ENCODE data around the gene SOHLH2. TPM values are rescaled to one million over a fixed set of nuclear protein-coding genes. Genes with fewer than 3 reads are reported as not detected.

SOHLH2 gene
- polyA plus RNA-seq, 1 of the 3 experiments (the other 2 are of a cell fraction), result 0.85 TPM

DNA sequence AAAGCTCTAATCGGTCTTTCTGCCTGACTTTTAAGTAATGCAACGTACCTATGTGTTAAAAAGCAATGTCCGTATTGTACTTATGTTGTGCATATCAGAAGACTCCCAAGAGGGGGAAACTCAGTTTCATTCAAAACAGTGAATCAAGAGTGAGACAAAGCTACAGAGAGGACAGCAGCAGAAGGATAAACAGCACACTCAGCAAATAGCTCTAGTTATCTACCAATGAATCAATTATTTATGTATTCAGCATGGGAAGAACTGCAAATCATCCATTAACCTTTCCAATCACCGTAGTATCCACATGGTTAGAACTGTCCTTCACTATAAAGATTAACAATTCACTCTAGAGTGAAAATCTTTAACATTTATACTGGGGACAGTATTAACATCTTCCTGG lies 36.7 kb upstream of the SOHLH2 start:
- Histone ChIP-seq H3K9me2 (no peaks in the 10 kb centered on the region), H3K4me1 (ENCODE audit: control insufficient read depth in 1 of 2, insufficient read depth in 2 of 2, low read depth in 1 of 2, low read length in 1 of 2) (no peaks in the 10 kb centered on the region), H3K27me3 (ENCODE audit: insufficient read depth) (no peaks in the 10 kb centered on the region), H3K27ac (ENCODE audit: low read depth in 2 of 2, low read length in 1 of 2) (no peak overlapping the region), H3F3A (replicated peaks; ENCODE audit: insufficient read depth) (no peaks in the 10 kb centered on the region), H3K79me2 (ENCODE audit: insufficient read depth) (no peaks in the 10 kb centered on the region), H3K4me2 (no peak overlapping the region), H3K4me3 (ENCODE audit: low read depth in 2 of 2, low read length in 1 of 2) (no peak overlapping the region), H3K9me3 (no peaks in the 10 kb centered on the region), H4K20me1 (ENCODE audit: insufficient read depth) (no peaks in the 10 kb centered on the region), H2AFZ (ENCODE audit: low read depth) (no peak overlapping the region), H3K36me3 (replicated peaks in 1 of 2; ENCODE audit: control insufficient read depth in 1 of 2, insufficient read depth in 2 of 2, low read length in 1 of 2) (no peaks in the 10 kb centered on the region), H3K9ac (no peak overlapping the region)
- DNase-seq, result no peak
- WGBS (ENCODE audit: low lambda C conversion rate), result 81% methylated on average over 4 of the region's 4 CpGs
- ChIA-PET POLR2A (no interaction called here), CTCF (interaction anchor here (1.0 to 4.4 kb wide), 6 partner anchors 15 to 272 kb away, joined by 3 to 16 read pairs (median 6); no protein-coding TSS in a partner anchor)
- no peak for TF ChIP-seq SMC3 (IDR thresholded peaks at IDR 0.05; ENCODE audit: low read depth, low read length)
- TF ChIP-seq SIN3A (IDR thresholded peaks at IDR 0.05; ENCODE audit: borderline replicate concordance, low read depth, low read length), result no peak
- TF ChIP-seq TCF12 (IDR thresholded peaks at IDR 0.05), result no peak

DNA sequence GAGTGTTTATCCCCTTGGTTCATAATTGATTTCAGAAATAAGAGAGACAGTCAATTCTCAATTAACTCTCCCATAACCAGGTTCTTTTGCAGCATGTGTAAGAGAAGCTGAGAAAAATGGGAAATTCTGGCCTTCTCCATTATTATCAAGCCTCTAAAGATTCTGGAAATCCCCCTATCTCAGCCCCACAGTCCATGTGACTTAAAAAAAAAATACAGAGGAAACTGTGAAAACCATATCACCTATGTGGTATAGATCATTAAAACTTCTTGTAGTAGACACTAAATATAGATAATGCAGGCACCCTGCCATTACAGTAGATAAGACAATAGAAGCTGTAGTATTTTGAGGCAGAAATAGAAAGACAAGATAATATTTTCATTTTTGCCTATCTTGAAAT lies 34.3 kb upstream of the SOHLH2 start:
- no peaks in the 10 kb centered on the region for H4K20me1 ChIP-seq (ENCODE audit: insufficient read depth)
- no peak overlapping the region for H3K4me3 ChIP-seq (ENCODE audit: low read depth in 2 of 2, low read length in 1 of 2)
- no peak overlapping the region for H3K4me2 ChIP-seq
- no peaks in the 10 kb centered on the region for H3F3A ChIP-seq (replicated peaks; ENCODE audit: insufficient read depth)
- H3K4me1 ChIP-seq (ENCODE audit: control insufficient read depth in 1 of 2, insufficient read depth in 2 of 2, low read depth in 1 of 2, low read length in 1 of 2), result no peaks in the 10 kb centered on the region
- H3K9me2 ChIP-seq, result no peaks in the 10 kb centered on the region
- ChIA-PET POLR2A (no interaction called here), CTCF (interaction anchor here (2.6 kb wide), 1 partner anchor 34 kb away, joined by 6 read pairs; no protein-coding TSS in a partner anchor)
- no peaks in the 10 kb centered on the region for H3K79me2 ChIP-seq (ENCODE audit: insufficient read depth)
- no peaks in the 10 kb centered on the region for H3K36me3 ChIP-seq (replicated peaks in 1 of 2; ENCODE audit: control insufficient read depth in 1 of 2, insufficient read depth in 2 of 2, low read length in 1 of 2)
- no peaks in the 10 kb centered on the region for H3K27me3 ChIP-seq (ENCODE audit: insufficient read depth)
- H3K27ac ChIP-seq (ENCODE audit: low read depth in 2 of 2, low read length in 1 of 2), result no peak overlapping the region
- no peak overlapping the region for H3K9ac ChIP-seq
- no peak overlapping the region for H2AFZ ChIP-seq (ENCODE audit: low read depth)
- DNase-seq, result no peak
- no peaks in the 10 kb centered on the region for H3K9me3 ChIP-seq
- TF ChIP-seq, protein P1, sequence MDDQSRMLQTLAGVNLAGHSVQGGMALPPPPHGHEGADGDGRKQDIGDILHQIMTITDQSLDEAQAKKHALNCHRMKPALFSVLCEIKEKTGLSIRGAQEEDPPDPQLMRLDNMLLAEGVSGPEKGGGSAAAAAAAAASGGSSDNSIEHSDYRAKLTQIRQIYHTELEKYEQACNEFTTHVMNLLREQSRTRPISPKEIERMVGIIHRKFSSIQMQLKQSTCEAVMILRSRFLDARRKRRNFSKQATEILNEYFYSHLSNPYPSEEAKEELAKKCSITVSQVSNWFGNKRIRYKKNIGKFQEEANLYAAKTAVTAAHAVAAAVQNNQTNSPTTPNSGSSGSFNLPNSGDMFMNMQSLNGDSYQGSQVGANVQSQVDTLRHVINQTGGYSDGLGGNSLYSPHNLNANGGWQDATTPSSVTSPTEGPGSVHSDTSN (IDR thresholded peaks at IDR 0.05), result no peak
- TF ChIP-seq FOXM1 (IDR thresholded peaks at IDR 0.05; ENCODE audit: low read depth) (no peak), RCOR1 (IDR thresholded peaks at IDR 0.05; ENCODE audit: low read length) (no peak), TEAD4 (IDR thresholded peaks at IDR 0.05; ENCODE audit: borderline replicate concordance, insufficient read depth) (no peak), SMC3 (IDR thresholded peaks at IDR 0.05; ENCODE audit: low read depth, low read length) (no peak), FOXJ3 (CRISPR knock-in tag; IDR thresholded peaks at IDR 0.05) (no peak), MEF2A (IDR thresholded peaks at IDR 0.05; ENCODE audit: borderline replicate concordance, low read depth) (no peak), JUND (IDR thresholded peaks at IDR 0.05) (no peak), CHD2 (IDR thresholded peaks at IDR 0.05; ENCODE audit: low read length, partially characterized antibody) (no peak)
- TF ChIP-seq, protein P2, sequence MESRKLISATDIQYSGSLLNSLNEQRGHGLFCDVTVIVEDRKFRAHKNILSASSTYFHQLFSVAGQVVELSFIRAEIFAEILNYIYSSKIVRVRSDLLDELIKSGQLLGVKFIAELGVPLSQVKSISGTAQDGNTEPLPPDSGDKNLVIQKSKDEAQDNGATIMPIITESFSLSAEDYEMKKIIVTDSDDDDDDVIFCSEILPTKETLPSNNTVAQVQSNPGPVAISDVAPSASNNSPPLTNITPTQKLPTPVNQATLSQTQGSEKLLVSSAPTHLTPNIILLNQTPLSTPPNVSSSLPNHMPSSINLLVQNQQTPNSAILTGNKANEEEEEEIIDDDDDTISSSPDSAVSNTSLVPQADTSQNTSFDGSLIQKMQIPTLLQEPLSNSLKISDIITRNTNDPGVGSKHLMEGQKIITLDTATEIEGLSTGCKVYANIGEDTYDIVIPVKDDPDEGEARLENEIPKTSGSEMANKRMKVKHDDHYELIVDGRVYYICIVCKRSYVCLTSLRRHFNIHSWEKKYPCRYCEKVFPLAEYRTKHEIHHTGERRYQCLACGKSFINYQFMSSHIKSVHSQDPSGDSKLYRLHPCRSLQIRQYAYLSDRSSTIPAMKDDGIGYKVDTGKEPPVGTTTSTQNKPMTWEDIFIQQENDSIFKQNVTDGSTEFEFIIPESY (IDR thresholded peaks at IDR 0.05; ENCODE audit: borderline replicate concordance, low read depth), result no peak
- TF ChIP-seq, protein P3, sequence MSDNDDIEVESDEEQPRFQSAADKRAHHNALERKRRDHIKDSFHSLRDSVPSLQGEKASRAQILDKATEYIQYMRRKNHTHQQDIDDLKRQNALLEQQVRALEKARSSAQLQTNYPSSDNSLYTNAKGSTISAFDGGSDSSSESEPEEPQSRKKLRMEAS (IDR thresholded peaks at IDR 0.05; ENCODE audit: low read depth), result no peak
- TF ChIP-seq, protein P4, sequence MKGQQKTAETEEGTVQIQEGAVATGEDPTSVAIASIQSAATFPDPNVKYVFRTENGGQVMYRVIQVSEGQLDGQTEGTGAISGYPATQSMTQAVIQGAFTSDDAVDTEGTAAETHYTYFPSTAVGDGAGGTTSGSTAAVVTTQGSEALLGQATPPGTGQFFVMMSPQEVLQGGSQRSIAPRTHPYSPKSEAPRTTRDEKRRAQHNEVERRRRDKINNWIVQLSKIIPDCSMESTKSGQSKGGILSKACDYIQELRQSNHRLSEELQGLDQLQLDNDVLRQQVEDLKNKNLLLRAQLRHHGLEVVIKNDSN (IDR thresholded peaks at IDR 0.05; ENCODE audit: borderline replicate concordance, low read depth), result no peak

Measured in SK-N-SH (cell line).